ENCODE data around the gene APP.
"Not testable (repeated sequence)": the region's sequence is repeated elsewhere in the genome, so short reads cannot be mapped to it uniquely, and the experiment has no call there.

Gene APP

DNA sequence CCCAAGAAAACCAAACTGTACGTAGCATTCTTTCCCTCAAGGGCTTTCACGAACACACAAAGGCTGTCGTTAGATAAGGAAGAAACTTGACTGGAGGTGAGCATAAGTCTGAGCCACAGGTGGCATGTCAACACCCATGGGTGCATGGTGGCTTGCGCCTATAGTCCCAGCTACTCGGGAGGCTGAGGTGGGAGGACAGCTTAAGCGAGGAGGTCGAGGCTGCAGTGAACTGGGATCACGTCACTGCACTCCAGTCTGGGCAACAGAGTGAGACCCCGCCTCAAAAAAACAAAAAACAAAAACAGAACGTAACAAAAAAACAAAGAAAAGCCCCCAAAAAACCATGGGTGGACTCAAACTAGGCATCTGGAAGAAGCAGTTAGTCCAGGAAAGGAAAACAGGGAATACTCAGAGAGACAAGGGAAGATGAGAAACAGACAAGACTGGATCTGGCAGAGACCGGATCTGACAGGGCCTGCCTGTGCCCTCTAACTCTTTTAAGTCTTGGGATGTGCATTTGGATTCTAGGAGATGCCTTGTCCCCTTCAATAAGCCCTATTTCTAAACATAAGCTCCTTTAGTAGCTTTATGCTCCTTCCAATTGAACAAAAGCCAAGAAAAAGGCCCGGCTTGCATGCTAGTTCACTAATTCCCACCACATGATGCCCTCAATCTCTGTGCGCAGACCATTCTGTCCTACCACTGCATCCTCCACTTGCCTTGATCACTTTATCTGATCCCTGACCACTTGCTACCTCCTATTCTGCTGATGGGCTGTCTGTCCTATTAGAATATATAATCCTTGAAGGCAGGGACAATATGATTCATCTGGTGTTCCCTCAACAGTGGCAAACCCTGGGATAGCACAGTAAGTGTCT, 73.8 kb downstream of the APP start:
- DNase-seq, result no peak

DNA sequence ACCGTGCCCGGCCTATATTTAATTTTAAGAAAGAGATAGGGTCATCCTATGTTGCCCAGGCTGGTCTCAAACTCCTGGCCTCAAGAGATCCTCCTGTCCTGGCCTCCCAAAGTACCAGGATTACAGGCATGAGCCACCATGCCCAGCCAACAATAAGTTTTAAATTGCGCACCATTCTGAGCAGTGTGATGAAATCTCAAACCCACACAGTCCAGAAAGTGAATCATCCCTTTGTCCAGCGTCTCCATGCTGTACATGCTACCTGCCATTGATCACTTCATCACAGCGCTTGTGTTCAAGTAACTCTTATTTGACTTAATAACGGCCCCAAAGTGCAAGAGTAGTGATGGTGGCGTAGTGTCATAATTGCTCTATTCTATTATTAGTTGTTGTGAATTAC, 75.4 kb downstream of the APP start:
- no peak for DNase-seq

DNA sequence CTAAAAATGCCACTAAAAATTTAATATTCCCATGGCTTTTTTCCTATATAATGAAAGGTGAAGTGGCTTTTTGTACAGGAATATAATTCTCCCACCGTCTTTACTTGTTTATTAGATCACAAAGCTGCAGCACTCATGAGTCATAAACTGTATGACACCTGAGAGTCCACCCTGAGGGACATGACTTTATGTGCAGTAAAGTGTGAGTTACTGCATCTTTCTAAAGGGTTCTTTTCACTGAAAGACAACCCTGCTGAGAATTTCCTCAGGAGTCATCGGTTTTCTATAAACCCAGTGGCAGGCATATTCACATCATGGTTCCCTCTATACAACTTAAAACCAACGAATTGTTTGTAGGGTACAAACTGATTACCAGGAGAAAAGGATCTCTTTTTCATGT, 77.4 kb downstream of the APP start:
- no peak for DNase-seq

DNA sequence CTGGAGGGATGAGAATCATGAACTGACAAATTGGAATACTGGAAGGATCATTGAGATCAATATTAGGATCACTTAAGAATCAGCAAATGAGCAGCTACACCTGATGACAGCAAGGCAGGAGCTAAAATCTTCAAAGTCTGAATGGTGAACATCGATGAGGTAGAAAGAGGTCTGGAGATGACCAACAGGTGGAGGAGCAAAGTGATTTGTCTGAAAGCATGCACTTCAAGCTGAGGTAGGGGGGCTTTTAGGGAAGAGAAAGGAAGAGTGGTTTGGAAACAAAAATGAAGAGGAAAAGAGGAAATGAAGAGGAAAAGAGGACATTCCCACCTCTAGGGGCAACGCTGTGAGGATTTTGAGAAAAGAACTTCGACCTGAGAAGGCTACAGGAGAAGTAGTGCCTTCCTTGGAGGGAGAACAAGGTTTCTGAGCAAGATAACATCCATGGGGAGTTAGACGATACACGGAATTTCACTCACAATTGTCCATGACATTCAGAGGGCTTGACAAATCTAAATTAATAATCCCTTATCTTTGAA, 79.0 kb downstream of the APP start:
- no peak for DNase-seq

DNA sequence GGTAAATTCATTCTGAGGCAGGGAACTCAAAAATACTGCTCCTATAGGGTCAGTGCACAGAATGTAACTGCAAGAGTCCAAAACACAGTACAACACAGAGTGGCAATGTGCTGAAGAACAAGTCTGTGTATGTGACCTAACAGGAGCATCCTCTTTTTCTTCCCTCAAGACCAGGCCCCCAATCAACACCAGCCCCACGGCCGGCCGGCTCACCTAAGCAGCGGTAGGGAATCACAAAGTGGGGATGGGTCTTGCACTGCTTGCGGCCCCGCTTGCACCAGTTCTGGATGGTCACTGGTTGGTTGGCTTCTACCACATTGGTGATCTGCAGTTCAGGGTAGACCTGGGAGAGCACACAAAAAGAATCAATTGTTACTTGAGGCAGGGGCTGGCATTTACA, 80.8 kb downstream of the APP start:
- DNase-seq, result no peak

DNA sequence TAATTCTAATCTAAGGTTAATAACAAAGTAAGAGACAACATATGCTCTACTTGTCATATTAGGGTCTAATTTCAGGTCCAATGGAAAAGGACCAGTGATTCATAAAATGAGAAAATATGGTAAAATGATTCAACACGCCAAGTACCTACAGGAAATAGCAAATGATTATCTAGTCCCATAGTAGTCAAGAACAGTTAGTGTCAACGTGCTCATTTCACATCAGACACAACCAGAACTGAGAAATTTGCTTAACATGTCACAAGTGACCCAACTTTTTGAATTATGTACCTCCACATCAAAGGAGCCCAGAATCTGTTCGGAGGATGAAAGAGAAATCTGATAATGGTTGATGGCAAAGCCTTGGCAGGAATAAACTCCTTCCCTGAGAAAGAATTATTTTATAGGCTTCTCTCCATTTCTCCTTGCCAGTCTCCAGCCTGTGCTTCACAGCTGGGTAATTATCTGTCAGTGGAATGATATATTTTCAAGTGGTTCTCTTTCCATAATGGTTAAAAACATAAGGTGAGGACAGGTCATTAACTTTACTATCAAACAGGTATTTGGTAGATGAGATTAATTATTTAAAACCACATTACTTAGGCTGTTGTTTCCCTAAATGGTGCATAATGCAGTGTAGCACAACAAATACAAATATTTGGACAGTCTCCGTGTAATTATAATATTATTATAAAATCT, 83.2 kb downstream of the APP start:
- DNase-seq, result no peak

DNA sequence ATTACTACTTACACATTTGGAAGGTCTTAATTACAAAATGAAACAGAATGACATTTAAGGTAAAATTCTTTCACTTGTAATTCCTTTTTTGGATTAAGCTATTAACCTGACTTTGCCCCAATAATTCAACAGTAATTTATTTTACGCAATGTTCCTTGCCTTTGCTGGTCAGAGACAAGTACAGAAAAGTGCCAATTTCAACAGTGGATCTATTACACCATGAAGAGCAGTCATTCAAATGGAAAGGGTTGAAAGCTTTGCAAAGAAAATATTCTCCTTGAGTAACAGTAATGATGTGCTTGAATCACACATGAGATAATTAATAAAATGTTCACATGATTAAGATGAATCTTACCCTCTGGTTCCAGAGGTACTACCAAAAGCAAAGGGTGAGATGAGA, 84.7 kb downstream of the APP start:
- no peak for DNase-seq

DNA sequence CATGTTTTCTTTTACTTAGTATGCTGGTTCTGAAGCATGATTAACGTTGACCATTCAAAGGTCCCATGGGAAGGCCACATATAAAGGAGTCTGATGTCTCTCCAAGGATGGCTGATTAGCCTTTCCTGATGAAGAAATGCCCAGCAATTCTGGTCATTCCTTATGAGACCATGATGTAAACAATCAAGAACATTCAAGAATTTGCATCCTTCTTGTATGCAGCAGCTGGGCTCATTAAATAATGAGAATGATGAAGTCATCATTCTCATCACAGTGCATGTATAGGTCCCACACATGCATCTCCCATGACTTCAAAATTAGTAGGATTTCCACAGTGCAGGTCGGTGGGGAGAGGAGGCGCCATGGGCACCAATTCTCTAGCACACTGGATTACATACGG, 85.4 kb downstream of the APP start:
- DNase-seq, result no peak

DNA sequence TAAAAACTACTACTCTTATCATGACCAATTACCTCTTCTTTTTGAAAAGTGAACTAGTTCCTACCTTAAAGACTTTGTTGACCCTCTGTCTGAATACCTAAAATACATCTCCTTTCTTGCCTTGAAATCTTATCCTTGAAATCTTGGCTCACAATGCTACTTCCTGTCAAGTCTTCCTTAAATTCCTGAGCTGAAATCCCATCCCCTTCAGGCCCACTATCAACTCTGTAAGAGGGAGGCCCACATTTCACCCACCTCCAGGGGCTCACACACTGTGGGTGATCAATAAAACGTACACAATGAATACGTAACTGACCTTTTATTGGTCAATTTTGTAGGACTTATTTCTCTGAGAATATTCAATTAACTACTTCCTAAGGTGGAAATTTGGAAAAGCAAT, 88.0 kb downstream of the APP start:
- DNase-seq, result no peak

DNA sequence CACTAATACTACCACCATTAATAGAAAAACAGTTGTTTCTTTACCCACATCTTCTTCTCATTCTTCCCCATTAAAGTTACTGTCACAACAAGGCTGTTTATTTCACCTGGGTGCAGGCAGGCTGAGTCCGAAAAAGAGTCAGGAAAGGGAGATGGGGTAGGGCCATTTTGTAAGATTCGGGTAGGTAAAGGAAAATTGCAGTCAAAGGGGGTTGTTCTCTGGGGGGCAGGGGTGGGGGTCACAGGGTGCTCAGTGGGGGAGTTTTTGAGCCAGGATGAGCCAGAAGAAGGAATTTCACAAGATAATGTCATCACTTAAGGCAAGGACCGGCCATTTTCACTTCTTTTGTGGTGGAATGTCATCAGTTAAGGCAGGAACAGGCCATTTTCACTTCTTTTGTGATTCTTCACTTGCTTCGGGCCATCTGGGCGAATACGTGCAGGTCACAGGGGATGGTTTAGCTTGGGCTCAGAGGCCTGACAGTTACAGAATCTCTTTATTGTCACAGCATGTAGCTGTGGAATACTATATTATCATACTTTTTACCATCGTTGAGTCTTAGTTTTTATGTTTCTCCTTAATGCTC, 89.3 kb downstream of the APP start:
- DNase-seq, result not testable (repeated sequence)

DNA sequence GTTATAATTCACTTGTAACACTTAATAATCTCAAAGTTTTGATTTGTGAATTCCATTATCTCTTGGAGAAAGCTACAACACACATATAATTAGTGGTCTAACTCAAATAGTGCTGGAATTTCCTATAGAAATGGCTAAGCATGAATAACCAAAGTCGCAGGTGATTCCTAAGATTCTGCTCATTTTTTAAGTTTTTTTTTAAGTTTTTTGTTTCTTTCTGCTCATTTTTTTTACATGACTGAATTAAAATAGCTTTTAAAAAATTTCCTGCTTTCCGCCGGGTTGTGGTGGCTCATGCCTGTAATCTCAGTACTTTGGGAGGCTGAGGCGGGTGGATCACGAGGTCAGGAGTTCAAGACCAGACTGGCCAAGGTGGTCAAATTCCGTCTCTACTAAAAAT, 90.4 kb downstream of the APP start:
- no peak for DNase-seq

DNA sequence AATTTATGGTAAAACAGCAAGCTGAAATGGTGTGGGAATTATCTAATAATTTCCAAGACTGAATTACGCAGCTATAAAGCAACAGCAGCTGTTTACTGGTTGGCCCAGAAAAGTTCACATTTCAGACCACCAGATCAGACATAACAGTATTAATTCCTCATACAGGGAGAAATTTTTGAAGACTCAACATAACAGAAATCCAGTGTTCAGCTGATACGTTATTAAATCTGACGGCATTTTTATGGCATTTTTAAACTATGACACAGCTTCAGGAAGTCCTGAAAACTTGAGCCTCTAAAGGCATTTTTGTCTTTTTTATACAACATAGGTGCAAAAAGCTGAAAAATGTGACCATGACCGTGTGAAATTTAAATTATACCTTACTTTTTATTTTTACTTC, 91.2 kb downstream of the APP start:
- no peak for DNase-seq

DNA sequence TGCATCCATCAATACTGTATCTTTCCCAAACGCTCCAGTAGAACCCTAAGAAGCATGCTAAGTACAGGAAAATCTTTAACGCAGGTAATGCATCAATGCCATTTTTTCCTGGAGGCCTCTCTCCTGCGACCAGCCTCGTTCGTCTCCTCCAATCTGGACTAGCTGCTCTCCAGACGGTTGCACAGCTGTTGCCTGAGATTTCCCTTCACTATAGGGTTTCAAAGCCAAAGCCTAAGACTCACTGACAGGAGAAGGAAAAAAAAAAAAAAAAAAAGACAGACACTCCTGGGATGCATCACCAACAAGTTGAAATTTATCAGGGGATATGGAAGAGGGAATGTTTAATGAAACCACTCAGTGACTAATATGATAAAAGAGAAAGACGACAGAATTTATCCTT, 93.0 kb downstream of the APP start:
- no peak for DNase-seq

DNA sequence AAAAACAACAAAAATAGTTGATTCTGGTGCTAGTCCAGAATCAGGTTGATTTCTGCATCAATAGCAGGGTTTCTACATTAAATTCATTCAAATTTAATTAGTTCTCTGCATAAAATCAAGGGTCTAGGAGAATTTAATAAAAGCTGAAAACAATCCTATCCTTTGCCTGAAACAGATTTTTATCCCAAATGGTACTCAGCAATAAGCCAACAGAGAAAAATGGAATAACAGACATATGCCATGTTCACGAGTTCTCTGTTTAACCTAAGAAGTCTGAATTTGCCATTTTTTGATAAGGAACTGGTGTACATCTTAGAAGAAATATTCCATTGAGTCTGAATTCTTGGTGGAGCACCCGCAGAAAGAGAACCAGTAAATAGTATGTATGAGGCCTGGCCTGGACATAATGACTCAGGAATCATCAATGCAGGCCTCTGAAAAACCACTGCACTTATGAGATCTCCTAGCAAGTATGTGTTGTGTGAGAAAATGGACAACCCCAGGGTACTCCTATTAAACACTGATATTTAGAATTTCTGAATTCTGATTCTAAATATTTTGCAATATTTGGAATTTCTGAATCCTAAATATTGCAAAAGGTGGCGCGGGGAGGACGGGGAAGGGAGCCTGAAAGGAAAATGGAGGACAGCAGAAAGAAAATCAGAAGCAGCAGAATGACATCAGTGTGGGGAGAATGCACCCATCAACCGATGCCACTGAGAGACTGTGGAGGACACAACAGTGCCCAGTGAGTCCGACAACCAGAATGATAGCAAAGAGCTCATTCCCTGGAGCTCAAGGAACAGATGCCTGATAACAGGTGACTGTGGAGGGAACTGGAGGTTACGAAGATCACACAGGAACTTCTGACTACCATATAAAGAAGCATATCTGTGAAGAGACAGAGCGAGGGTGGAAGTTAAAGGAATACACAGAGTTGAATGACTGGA, 97.6 kb downstream of the APP start:
- no peak for DNase-seq

DNA sequence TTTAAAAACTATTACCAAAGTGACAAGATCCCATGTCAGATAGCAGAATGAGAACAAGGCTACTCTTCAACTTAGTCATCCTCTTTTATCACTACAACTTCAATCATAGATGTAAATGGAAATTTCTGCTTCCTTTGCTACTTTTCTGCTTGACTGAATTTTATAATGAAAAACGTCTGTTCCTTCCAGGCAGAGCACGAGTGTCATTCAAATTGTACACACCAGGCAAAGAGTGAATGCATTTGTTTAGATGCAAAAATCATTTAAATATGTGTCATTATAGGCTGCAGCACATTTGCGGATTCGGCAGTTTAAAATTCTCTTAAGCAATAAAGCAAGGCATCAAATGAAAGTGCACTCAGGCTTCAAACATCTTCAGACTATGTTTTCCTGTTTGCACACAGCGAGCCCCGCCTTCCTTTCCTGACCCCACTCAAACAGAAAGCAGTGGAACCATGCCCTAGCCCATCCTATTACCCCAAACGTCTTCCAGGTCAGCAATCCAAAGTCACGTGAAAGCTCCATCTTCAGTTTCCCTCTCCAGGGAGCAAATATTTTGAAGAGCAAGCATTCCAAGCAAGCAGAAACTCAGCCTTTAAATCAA, 99.6 kb downstream of the APP start:
- no peak for DNase-seq

DNA sequence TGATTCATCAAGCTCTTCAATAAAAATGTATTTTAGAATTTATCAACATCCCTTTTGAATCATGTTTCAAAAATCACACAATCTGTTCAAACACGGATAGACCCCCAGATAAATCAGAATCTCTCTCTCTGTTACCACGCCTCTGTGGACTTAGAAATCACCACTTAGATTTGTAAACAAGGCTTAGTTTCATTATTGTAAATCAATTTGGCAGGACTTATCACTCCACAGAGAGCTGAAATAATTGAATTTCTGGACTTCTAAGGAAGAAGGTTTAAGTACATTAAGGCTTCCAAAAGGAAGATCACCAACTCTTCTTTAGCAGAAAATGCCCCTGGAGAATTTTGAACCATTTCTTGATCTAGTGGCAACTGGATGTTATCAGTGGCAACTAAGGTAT, 100.4 kb downstream of the APP start:
- DNase-seq, result no peak

DNA sequence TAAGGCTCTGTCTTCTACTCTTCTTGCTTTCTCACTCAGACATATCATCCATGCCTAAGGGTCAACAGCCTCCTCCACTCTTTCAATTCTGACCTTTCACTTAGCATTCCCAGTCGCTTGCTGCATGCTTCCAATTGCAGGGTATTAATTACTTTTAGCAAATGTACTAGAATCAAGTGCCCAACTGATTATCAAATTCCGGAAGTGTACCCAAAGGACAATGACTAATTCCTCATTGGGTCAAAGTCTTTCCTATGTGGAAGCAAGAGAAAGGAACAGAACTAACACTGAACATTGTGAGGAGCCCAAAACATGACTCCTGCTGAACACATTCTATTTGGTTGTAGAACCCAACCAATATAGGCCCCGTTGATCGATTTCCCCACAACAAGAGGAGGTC, 101.8 kb downstream of the APP start:
- no peak for DNase-seq

DNA sequence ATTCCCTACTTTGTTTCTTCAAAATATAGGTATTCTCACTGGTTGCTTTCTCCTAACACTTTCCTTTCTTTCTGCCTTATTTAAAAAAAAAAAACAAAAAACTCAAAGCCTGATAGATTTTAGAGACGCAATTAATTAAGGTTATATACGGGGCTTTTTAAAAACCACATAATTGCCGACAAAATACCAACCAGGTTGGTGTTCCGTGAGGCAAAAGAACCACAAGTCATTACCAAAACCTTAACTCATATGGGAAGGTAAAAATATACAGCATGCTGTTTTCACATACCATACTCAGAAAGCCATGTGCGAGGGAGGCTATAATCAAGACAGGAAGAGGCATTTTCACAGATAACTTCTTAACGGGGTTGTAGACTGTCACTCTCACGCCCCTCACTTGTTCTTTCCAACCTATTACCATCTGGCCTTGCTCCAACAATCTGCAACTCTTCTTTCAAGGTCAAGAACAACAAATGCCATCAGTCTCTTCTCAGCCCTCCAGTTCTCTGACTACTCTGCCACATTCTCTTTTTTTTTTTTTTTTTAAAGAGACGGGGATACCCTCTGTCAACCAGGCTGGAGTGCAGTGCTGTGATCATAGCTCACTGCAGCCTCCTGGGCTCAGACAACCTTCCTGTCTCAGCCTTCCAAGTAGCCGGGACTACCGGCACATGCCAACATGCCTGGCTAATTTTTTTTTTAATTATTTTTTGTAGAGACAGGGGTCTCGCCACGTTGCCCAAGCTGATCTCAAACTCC, 102.6 kb downstream of the APP start:
- no peak for DNase-seq

DNA sequence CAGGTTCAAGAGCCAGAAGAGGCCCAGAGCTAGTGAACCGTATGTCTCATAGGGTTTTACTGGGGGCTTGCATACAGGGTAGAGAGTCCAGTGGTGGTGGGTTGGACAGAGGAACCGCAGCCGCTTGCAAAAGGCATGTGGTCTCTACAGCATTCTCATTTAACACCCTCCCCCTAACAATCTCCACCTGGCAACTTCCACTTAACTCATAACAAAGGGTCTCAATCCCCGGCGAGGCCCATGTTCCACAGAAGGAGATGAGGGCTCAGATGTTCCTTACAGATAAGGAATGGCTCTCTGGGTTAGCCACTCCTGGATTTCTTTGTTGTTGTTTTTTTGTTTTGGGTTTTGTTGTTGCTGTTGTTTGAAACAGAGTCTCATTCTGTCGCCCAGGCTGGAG, 106.1 kb downstream of the APP start:
- no peak for DNase-seq

DNA sequence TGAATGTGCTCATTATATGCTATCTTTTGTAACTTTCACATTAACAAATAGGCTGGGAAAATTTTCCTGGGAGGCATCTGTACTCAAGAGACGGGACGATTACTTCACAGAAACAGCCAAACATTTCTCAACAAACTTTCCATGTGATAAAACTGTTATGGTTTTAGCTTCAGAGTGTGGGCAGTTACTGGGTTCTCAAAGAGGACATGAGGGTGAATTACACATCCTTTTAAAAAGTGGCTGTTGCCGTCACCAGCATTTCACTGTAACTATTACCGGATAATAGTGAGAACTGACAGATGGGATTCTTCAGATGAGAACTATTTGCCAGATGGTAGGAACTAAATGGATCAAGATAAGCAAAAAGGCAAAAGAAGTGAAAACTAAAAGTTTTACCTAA, 109.1 kb downstream of the APP start:
- no peak for DNase-seq

DNA sequence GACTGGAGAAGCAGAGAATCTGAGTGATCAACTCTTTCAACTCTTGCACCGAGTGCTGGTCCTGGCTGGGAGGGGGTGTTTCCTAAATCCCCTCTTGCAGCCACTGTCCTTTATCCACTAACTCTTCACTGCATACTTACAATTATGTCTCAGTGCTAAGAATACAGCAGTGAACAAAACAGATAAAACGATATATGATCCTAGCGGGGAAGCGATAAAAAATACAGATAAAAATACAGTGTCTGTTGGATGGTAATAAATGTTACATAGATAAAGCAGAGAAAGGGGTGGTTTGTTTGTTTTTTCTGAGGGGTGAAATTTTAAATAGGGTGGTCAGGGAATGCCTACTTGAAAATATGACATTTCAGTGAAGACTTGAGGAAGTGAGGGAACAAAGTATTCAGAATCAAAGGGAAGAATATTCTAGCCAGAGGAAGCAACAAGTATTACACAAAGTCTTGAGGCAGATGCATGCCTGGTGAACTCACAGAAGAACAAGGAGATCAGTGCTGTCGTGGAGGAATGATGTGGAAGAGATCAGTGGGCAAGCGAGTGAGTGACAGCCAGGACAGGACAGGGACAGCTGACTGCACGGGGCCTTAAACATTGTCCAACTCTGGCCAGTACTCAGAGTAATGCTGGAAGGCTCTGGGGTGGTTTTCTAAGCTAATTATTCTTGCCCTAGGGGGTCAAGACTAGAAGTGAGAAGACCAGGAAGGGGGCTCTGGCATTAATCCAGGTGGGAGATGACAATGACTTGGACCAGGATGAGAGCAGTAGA, 110.0 kb downstream of the APP start:
- no peak for DNase-seq

All from right forelimb (tissue), 1 donor.